HEK293T (cell line): ENCODE results near the gene ITGA8.

ENCODE experiments used
- ELF4 ChIP-seq: fragments of 450-650 bp; IDR thresholded peaks from 2 replicates; pipeline ENCODE4 v1.6.1; 2017; ENCODE audit warnings: antibody characterized with exemption
- FOXA1 ChIP-seq: fragments of 450-650 bp; IDR thresholded peaks from 2 replicates; pipeline ENCODE4 v1.6.1; 2016; ENCODE audit warnings: mild to moderate bottlenecking
- LEF1 ChIP-seq: fragments of 450-650 bp; IDR thresholded peaks from 2 replicates; pipeline ENCODE4 v1.6.1; 2017; ENCODE audit warnings: mild to moderate bottlenecking, borderline replicate concordance
- SP1 ChIP-seq: fragments of 450-650 bp; IDR thresholded peaks from 2 replicates; pipeline ENCODE4 v1.6.1; 2017

- TF ChIP-seq FOXA1 (no peak), LEF1 (no peak), SP1 (no peak), ELF4 (no peak)
These were observed 215.5 kb downstream of the ITGA8 start for GRCh38 chr10:15504101-15504840.
